SK-N-SH treated with all-trans-retinoic acid at 6 μM for 48 hours (cell line): Measurements from ENCODE around the gene MALSU1.

ENCODE experiments used
- ATAC-seq: fragments of 200-7000 bp; cut with Tn5 transposase; 3 replicates; pipeline ENCODE4 v1.9.1; 2020; ENCODE audit warnings: mild to moderate bottlenecking, moderate library complexity
- ARNTL ChIP-seq: fragments of 450-650 bp; formaldehyde crosslinking; IDR thresholded peaks from 2 replicates; pipeline ENCODE4 v1.5.0; 2020; ENCODE audit warnings: low read depth, mild to moderate bottlenecking, moderate library complexity, borderline replicate concordance
- BACH2 ChIP-seq: fragments of 250-450 bp; sonication (Bioruptor Pico); IDR thresholded peaks from 2 replicates; pipeline ENCODE4 v1.9.0; 2021; ENCODE audit warnings: mild to moderate bottlenecking, borderline replicate concordance
- CREB5 ChIP-seq: fragments of 250-450 bp; sonication (Bioruptor Pico); IDR thresholded peaks from 2 replicates; pipeline ENCODE4 v1.5.1; 2020; ENCODE audit warnings: low read depth, mild to moderate bottlenecking, moderate library complexity
- CSDC2 ChIP-seq: fragments of 250-450 bp; sonication (Bioruptor Pico); IDR thresholded peaks from 2 replicates; pipeline ENCODE4 v1.5.0; 2020; ENCODE audit warnings: mild to moderate bottlenecking, moderate library complexity
- CSRNP3 ChIP-seq: fragments of 250-450 bp; sonication (Bioruptor Pico); IDR thresholded peaks from 2 replicates; pipeline ENCODE4 v1.5.1; 2021; ENCODE audit warnings: mild to moderate bottlenecking, moderate library complexity
- ESRRG ChIP-seq: fragments of 250-450 bp; sonication (Bioruptor Pico); IDR thresholded peaks from 2 replicates; pipeline ENCODE4 v1.6.1; 2021; ENCODE audit warnings: mild to moderate bottlenecking
- GLIS3 ChIP-seq: fragments of 250-450 bp; sonication (Bioruptor Pico); IDR thresholded peaks from 2 replicates; pipeline ENCODE4 v1.5.0; 2020; ENCODE audit warnings: mild to moderate bottlenecking, moderate library complexity
- ISL1 ChIP-seq: fragments of 250-450 bp; sonication (Bioruptor Pico); IDR thresholded peaks from 2 replicates; pipeline ENCODE4 v2.1.2; 2022; ENCODE audit warnings: mild to moderate bottlenecking, moderate library complexity
- OSR1 ChIP-seq: fragments of 250-450 bp; sonication (Bioruptor Pico); IDR thresholded peaks from 2 replicates; pipeline ENCODE4 v1.8.0; 2022; ENCODE audit warnings: moderate library complexity, mild to moderate bottlenecking, inconsistent platforms
- PATZ1 ChIP-seq: fragments of 250-450 bp; sonication (Bioruptor Pico); IDR thresholded peaks from 2 replicates; pipeline ENCODE4 v1.8.0; 2020; ENCODE audit warnings: mild to moderate bottlenecking, moderate library complexity, borderline replicate concordance
- PPARA ChIP-seq: fragments of 250-450 bp; sonication (Bioruptor Pico); IDR thresholded peaks from 2 replicates; pipeline ENCODE4 v1.5.0; 2020; ENCODE audit warnings: mild to moderate bottlenecking, borderline replicate concordance
- SNAI2 ChIP-seq: fragments of 250-450 bp; sonication (Bioruptor Pico); IDR thresholded peaks from 2 replicates; pipeline ENCODE4 v1.5.0; 2020; ENCODE audit warnings: mild to moderate bottlenecking, moderate library complexity
- TCF4 ChIP-seq: fragments of 250-450 bp; sonication (Bioruptor Pico); IDR thresholded peaks from 2 replicates; pipeline ENCODE4 v1.8.0; 2021; ENCODE audit warnings: mild to moderate bottlenecking, moderate library complexity, borderline replicate concordance
- TOX ChIP-seq: fragments of 250-450 bp; sonication (Bioruptor Pico); IDR thresholded peaks from 2 replicates; pipeline ENCODE4 v1.8.0; 2021; ENCODE audit warnings: mild to moderate bottlenecking, moderate library complexity, borderline replicate concordance
- ZC3H10 ChIP-seq: fragments of 250-450 bp; sonication (Bioruptor Pico); IDR thresholded peaks from 2 replicates; pipeline ENCODE4 v1.5.1; 2021; ENCODE audit warnings: mild to moderate bottlenecking, moderate library complexity
- ZFP3 ChIP-seq: fragments of 250-450 bp; sonication (Bioruptor Pico); IDR thresholded peaks from 2 replicates; pipeline ENCODE4 v1.5.0; 2020; ENCODE audit warnings: mild to moderate bottlenecking, moderate library complexity
- ZFP30 ChIP-seq: fragments of 450-650 bp; formaldehyde crosslinking; IDR thresholded peaks from 2 replicates; pipeline ENCODE4 v1.5.0; 2022; ENCODE audit warnings: mild to moderate bottlenecking, moderate library complexity
- ZNF565 ChIP-seq: fragments of 450-650 bp; formaldehyde crosslinking; conservative IDR thresholded peaks from 2 replicates; pipeline ENCODE4 v1.5.0; 2020; ENCODE audit warnings: low read depth, mild to moderate bottlenecking, moderate library complexity
- ZNF70 ChIP-seq: fragments of 450-650 bp; formaldehyde crosslinking; IDR thresholded peaks from 2 replicates; pipeline ENCODE4 v1.5.0; 2020; ENCODE audit warnings: mild to moderate bottlenecking, moderate library complexity
- ZNF8 ChIP-seq: fragments of 450-650 bp; formaldehyde crosslinking; IDR thresholded peaks from 2 replicates; pipeline ENCODE4 v1.5.0; 2020; ENCODE audit warnings: mild to moderate bottlenecking, moderate library complexity
- TF ChIP-seq, protein P1 (sequence below): fragments of 250-450 bp; sonication (Bioruptor Pico); IDR thresholded peaks from 2 replicates; pipeline ENCODE4 v1.8.0; 2021; ENCODE audit warnings: low read depth, mild to moderate bottlenecking, moderate library complexity, borderline replicate concordance
- TF ChIP-seq, protein P2 (sequence below): fragments of 250-450 bp; sonication (Bioruptor Pico); IDR thresholded peaks from 2 replicates; pipeline ENCODE4 v1.5.0; 2020; ENCODE audit warnings: mild to moderate bottlenecking, moderate library complexity

Gene MALSU1

DNA sequence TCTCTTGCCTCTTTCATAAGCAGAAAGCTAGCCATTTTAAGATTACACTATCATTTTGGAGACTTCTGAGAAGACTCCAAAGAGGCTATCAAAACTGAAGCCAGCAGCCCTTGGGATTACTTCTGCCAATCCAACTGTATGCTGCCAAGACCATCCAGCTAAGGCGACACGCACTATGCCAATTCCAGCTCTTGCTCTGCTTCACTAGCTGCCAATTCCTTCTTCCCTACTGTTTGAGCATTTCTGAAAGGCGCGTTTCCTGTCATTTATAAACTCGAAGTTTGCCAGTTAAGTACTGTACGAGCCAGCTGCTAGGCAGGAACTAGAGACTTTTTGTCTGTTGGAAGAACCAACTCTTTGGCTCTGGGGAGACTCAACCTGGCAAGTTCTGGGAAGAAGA is 36.5 kb downstream of the MALSU1 start (continued):
- TF ChIP-seq SNAI2 (no peak), PPARA (CRISPR knock-in tag) (no peak), CREB5 (no peak), ARNTL (CRISPR knock-in tag) (no peak), ZFP3 (CRISPR knock-in tag) (no peak), ISL1 (CRISPR knock-in tag) (no peak), OSR1 (CRISPR knock-in tag) (no peak), TOX (no peak), ZNF565 (no peak)
- TF ChIP-seq, all 23 proteins: peak for 0

GRCh38 chr7:23336086-23336485 is 36.9 kb downstream of the MALSU1 start:
- ATAC-seq = no peak

DNA sequence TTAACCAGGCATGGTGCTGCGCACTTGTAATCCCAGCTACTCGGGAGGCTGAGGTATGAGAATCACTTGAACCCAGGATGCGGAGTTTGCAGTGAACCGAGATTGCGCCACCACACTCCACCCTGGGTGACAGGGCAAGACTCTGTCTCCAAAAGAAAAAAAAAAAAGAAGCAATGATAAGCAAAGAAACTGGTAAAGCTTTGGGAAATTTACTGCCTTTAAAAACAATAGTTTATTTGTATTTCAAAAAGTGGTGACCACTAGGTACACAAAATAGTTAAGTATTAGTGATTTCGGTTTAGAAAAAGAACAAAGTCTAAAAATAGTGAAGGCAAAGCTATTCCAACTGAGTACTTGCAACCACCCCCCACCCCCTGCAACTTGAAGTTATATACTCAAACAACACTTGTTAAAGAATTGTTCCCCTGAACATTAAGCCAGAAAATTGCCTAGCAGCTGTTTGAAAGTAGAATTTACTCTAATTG is 37.7 kb downstream of the MALSU1 start:
- ATAC-seq = no peak
- TF ChIP-seq CREB5 (no peak), ZNF70 (CRISPR knock-in tag) (no peak), PATZ1 (CRISPR knock-in tag) (no peak), BACH2 (CRISPR knock-in tag) (no peak), CSDC2 (no peak), ZNF8 (CRISPR knock-in tag) (no peak), ZNF565 (no peak), TOX (no peak)

More at GRCh38 chr7:23336086-23336485, 36.9 kb downstream of the MALSU1 start:
- TF ChIP-seq ZFP3 (CRISPR knock-in tag) (no peak), ARNTL (CRISPR knock-in tag) (no peak), SNAI2 (no peak), ZC3H10 (CRISPR knock-in tag) (no peak), TOX (no peak), ISL1 (CRISPR knock-in tag) (no peak), GLIS3 (CRISPR knock-in tag) (no peak), PPARA (CRISPR knock-in tag) (no peak), TCF4 (CRISPR knock-in tag) (no peak), CSDC2 (no peak), ZNF8 (CRISPR knock-in tag) (no peak), CREB5 (no peak), ESRRG (CRISPR knock-in tag) (no peak), ZFP30 (no peak), CSRNP3 (CRISPR knock-in tag) (no peak), OSR1 (CRISPR knock-in tag) (no peak)
- TF ChIP-seq, protein P1, sequence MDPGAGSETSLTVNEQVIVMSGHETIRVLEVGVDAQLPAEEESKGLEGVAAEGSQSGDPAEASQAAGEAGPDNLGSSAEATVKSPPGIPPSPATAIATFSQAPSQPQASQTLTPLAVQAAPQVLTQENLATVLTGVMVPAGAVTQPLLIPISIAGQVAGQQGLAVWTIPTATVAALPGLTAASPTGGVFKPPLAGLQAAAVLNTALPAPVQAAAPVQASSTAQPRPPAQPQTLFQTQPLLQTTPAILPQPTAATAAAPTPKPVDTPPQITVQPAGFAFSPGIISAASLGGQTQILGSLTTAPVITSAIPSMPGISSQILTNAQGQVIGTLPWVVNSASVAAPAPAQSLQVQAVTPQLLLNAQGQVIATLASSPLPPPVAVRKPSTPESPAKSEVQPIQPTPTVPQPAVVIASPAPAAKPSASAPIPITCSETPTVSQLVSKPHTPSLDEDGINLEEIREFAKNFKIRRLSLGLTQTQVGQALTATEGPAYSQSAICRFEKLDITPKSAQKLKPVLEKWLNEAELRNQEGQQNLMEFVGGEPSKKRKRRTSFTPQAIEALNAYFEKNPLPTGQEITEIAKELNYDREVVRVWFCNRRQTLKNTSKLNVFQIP (CRISPR knock-in tag) = no peak
- TF ChIP-seq, protein P2, sequence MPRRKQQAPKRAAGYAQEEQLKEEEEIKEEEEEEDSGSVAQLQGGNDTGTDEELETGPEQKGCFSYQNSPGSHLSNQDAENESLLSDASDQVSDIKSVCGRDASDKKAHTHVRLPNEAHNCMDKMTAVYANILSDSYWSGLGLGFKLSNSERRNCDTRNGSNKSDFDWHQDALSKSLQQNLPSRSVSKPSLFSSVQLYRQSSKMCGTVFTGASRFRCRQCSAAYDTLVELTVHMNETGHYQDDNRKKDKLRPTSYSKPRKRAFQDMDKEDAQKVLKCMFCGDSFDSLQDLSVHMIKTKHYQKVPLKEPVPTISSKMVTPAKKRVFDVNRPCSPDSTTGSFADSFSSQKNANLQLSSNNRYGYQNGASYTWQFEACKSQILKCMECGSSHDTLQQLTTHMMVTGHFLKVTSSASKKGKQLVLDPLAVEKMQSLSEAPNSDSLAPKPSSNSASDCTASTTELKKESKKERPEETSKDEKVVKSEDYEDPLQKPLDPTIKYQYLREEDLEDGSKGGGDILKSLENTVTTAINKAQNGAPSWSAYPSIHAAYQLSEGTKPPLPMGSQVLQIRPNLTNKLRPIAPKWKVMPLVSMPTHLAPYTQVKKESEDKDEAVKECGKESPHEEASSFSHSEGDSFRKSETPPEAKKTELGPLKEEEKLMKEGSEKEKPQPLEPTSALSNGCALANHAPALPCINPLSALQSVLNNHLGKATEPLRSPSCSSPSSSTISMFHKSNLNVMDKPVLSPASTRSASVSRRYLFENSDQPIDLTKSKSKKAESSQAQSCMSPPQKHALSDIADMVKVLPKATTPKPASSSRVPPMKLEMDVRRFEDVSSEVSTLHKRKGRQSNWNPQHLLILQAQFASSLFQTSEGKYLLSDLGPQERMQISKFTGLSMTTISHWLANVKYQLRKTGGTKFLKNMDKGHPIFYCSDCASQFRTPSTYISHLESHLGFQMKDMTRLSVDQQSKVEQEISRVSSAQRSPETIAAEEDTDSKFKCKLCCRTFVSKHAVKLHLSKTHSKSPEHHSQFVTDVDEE (CRISPR knock-in tag) = no peak
